Muscle layer of duodenum (tissue), 2 donors: ENCODE measurements around the gene ATXN7L1.
A peak's percentile ranks its signal among the peaks of the same experiment; 100 is the strongest.

Source experiments
- H3K27ac ChIP-seq: one replicate; pipeline ENCODE4 v1.7.0; 2013; ENCODE audit warnings: mild to moderate bottlenecking, low read length
- H3K27me3 ChIP-seq: one replicate; pipeline ENCODE4 v1.7.0; 2013; ENCODE audit warnings: low read depth, mild to moderate bottlenecking, control low read depth, low read length
- H3K36me3 ChIP-seq, 2 donors: one replicate each; pipeline ENCODE4 v1.7.0; 2013; ENCODE audit warnings: low read length in 2 of 2, control low read depth in 1 of 2, mild to moderate bottlenecking in 1 of 2; ENCODE audit not compliant: insufficient read depth in 2 of 2, control insufficient read depth in 1 of 2
- H3K4me1 ChIP-seq, 2 donors: one replicate each; pipeline ENCODE4 v1.7.0; 2013; ENCODE audit warnings: low read length in 2 of 2, mild to moderate bottlenecking in 2 of 2, control low read depth in 1 of 2, moderate library complexity in 1 of 2; ENCODE audit not compliant: insufficient read depth in 2 of 2, control insufficient read depth in 1 of 2
- H3K4me3 ChIP-seq, 2 donors: one replicate each; pipeline ENCODE4 v1.7.0; 2013; ENCODE audit warnings: low read length in 2 of 2, low read depth in 1 of 2, mild to moderate bottlenecking in 1 of 2
- H3K9me3 ChIP-seq, 2 donors: one replicate each; pipeline ENCODE4 v1.7.0; 2013; ENCODE audit warnings: low read length in 2 of 2, control low read depth in 1 of 2, mild to moderate bottlenecking in 1 of 2; ENCODE audit not compliant: control insufficient read depth in 1 of 2
- donor health status: healthy.

ATXN7L1 gene

DNA sequence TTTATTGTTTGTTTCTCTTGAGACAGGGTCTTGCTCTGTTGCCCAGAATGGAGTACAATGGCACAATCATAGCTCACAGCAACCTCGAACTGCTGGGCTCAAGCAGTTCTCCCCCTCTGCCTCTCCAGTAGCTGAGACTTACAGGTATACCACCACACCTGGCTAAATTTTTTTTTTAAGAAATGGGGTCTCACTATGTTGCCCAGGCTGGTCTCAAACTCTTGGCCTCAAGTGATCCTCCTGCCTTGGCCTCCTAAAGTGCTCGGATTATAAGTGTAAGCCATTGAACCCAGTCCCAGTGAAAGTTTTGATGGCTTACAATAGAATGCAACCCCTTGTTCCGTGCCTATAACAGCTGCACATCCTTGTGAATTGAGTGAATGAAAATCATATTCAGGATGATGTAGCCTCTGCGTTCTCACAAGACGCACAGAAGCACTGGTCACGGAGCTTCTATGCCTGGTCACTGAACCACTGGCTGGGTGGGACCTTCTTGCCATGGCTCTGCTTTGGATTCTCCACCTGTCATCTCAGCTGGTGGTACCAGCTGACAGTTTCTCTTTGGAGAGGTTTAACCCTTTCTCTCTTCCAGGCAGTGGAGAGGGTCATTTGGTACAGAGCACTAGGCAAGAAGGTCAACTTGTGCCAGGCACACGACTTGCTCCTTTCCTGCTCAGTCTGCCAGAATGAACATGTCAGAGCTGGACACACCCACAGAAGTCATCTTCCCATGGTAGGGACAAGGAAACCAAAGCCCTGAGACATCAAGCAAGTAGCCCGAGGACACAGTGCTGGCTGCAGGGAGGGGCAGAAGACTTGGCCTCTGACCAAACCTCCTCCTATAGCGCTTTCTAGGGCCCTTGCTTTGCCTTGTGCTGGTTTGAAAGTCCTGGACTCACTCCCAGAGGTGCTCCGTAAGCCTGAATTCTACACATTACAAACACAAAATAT, 89.6 kb downstream of the ATXN7L1 start:
- H3K27ac ChIP-seq, result no peak overlapping the region
- no peaks in the 10 kb centered on the region for H3K27me3 ChIP-seq
- H3K36me3 ChIP-seq, result peaks cover 0 to 3% of the 10 kb centered on the region in 2 donors
- H3K4me3 ChIP-seq, result no peak overlapping the region
- peaks cover 0 to 4% of the 10 kb centered on the region in 2 donors for H3K4me1 ChIP-seq
- no peaks in the 10 kb centered on the region for H3K9me3 ChIP-seq

DNA sequence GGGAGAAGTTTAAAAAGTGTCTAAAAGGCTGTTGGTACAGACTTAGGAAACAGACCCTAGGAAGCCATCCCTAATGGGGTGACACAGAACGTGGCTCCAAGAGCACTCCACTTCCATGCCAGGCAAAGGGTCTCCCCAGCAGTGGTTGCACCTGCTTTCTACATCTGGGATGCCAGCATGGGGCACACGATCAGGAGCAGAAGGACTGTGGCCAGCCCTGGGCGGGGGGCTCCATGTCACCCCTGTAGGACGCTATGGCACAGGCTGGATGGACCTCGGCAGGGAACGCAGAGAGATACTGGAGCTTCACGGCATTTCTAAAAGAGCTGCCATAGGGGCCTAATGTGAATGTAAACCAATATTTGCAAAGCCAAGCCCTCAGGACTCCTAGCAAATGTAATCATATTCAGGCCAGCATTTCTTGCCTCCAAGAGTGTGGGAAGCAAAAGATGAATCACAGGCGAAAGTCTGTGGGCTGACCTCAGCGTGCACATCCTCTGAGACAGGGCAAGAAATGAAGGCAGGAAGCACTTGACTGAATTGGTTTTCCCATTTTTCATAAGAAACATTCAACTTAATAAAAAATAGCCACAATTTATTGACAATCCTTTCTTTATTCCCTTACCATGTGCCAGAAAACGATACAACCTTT, 93.9 kb downstream of the ATXN7L1 start:
- no peaks in the 10 kb centered on the region for H3K27me3 ChIP-seq
- no peak overlapping the region for H3K27ac ChIP-seq
- H3K4me3 ChIP-seq, result no peak overlapping the region
- peaks cover 0 to 3% of the 10 kb centered on the region in 2 donors for H3K36me3 ChIP-seq
- peaks cover 0 to 4% of the 10 kb centered on the region in 2 donors for H3K4me1 ChIP-seq
- no peaks in the 10 kb centered on the region for H3K9me3 ChIP-seq

DNA sequence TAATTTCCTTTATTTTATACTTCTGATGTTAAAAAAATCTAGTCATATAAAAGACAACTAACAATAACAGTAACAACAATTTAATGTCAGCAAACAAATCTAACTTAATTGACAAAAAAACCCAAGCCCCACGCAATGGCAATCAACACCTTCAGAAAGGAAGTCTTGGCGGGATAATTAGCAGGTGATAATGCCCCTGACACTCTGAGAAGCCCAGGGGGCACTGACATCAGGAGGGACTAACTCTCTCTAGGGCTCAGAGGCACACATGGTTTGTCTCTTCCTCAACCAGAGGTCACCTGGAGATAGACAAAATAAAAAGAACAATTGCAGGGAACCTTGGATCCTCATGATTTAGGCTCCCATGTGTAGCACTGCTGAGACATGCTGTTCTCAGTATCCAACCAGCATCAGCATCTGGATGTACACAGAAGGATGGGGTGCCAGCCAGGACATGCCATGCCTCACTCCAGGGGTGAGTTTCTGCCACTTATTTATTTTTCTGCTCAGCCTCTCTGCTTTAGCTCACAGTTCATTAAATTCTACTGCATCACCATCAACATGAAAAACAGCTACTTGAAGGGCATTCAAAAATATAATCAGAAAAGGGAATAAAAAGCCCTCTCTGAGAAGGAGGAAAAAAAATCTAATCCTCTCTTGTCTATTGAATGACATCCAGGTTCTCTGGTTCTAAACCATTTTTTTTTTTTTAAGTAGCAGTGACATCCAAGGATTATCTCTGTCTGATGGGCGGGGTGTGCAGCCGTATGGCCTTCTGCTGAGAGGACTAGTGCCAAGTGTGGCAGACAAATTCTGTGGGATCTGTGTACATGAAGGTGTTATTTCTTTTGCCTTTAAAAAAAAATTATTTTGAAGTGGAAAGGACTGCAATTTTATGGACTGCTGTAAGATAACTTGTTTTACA, 96.3 kb downstream of the ATXN7L1 start:
- Histone ChIP-seq H3K27ac (no peak overlapping the region), H3K4me1 (peaks cover 0 to 4% of the 10 kb centered on the region in 2 donors), H3K4me3 (no peak overlapping the region), H3K36me3 (no peaks in the 10 kb centered on the region), H3K27me3 (no peaks in the 10 kb centered on the region), H3K9me3 (no peaks in the 10 kb centered on the region)

DNA sequence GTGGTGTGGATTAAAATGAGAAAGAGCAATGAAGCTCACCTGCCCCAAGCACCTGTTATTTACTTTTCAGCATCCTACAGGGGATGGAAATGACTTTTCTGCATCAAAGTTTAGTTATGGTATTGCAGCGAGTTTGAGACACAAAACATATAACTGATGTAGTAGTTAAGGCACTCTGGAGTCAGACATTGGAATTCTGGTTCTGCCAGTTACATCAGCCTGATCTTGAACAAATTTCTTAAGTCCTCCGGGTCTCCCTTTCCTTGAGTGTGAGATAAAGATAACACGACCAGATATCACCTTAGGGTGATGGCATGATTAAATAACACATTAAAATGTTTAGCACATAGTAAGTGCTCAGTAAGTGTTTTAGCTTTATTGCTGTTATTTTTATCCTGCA, 97.4 kb downstream of the ATXN7L1 start:
- Histone ChIP-seq H3K4me1 (peaks cover 0 to 4% of the 10 kb centered on the region in 2 donors), H3K9me3 (no peaks in the 10 kb centered on the region), H3K4me3 (no peak overlapping the region), H3K27ac (no peak overlapping the region), H3K27me3 (no peaks in the 10 kb centered on the region), H3K36me3 (no peaks in the 10 kb centered on the region)

DNA sequence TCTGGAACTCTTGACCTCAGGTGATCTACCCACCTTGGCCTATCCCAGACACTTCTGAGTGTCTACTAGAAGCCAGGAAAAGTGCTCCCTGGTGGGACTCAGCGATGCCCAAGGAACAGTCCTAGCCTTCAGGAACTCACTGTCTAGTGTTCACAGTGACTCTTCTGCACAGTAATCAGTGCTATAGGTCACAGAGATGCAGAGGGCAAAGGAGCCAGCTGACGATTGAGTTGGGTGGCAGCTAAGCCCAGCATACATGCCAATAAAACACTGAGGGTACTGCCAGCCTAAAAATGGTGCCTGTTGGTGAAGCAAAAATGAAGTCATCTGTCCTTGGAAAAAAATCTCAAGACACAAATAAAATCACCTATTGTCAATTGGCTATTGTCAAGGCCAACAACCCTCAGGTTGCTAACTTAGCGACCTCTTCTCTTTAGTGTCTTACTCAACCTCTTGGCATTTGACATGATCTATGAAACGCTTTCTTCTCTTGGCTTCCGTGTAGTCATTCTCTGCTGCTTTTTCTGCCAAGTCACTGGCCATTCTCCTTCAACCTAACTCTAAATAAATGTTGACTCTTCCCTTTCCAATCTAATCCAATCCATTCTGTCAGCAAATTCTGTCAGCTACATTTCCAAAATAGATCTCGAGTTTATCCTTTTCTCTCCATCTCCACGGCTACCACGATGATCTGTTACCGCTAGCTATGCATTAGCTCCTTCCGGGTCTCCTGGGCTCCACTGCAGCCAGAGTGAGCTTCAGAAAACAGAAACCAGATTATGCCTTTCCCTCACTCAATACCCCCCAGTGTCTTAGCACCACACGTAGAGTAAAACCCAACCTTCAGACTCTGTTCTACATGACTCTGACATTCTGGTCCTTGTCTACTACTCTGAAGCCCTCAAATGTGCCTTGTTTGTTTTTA, 99.2 kb downstream of the ATXN7L1 start:
- no peaks in the 10 kb centered on the region for H3K36me3 ChIP-seq
- H3K4me3 ChIP-seq, result no peak overlapping the region
- H3K9me3 ChIP-seq, result no peaks in the 10 kb centered on the region
- H3K27me3 ChIP-seq, result no peaks in the 10 kb centered on the region
- no peak overlapping the region for H3K27ac ChIP-seq
- no peaks in the 10 kb centered on the region for H3K4me1 ChIP-seq

DNA sequence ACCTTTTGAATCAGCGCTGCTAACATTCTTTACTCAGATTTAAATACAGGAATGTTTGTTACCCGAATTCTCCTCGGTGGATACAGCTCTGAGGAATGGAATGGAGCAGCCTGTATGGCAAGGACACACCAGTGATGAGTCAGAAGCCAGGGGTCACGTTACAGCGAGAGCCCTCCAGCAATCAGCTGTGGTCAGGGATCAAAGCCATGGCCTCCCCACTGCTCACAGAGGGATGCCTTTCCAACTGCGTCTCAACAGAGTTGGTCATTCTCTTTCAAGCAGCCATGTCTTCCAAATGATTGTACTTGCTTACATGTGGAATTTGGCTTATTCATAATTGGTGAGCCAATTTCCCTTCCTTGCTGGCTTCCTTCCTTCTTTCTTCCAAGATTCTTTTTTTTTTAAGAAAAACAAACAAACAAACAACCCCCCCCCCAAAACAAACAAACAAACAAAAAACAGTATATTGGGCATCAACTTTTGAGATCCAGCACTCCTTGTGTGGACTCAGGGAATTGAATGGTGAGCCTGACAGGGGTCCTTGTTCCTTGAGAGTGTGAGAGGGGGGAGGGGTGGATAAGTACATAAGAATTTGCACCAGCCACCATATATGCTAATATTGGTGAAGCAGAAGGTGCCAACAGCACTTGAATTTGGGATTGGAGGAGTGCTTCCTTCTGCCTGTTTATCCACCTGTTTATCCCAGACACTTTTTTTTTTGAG, 100.2 kb downstream of the ATXN7L1 start:
- no peaks in the 10 kb centered on the region for H3K27me3 ChIP-seq
- H3K9me3 ChIP-seq, result no peaks in the 10 kb centered on the region
- H3K4me1 ChIP-seq, result no peaks in the 10 kb centered on the region
- no peak overlapping the region for H3K27ac ChIP-seq
- no peak overlapping the region for H3K4me3 ChIP-seq
- H3K36me3 ChIP-seq, result no peaks in the 10 kb centered on the region

DNA sequence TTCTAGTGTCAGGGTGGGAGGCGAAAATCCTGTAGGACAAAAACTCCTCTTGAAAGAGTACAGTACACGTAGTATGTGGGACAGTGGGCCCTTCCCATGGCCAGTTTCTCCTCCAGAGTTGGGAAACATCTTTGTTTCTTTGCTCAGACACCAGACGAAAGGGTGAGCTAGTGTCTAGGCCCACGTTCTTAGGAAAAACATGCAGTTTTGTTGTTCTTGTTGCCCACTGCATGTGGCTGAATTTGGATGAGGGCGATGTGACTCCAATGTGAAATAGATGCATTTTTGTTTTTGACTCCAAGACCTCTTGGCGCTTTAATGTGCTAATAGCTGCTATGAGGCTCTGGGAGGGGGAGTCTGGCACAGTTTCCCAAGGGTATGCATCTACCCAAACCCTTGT, 100.8 kb downstream of the ATXN7L1 start:
- Histone ChIP-seq H3K9me3 (no peaks in the 10 kb centered on the region), H3K27ac (no peak overlapping the region), H3K4me3 (no peak overlapping the region), H3K36me3 (no peaks in the 10 kb centered on the region), H3K27me3 (no peaks in the 10 kb centered on the region), H3K4me1 (no peaks in the 10 kb centered on the region)

DNA sequence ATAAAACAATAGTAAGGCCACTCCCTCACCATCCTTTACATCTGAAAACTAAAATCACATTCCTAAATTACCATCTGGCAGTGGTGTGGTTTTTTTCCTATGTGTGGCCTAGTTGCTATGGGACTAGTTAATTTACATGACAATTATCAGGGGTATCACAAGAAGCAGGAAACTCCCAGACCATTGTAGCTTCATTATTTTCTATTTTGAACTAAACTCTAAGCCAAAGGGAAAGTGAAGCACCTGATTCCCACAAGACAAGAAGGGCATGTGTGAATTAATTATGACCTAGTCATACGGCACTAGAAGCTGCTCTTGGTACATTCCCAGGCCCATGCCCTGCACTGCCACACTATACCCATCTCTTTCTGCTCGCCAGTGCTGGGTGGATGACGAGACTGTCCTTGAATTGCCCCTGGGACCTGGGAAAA, 103.4 kb downstream of the ATXN7L1 start:
- H3K9me3 ChIP-seq, result no peaks in the 10 kb centered on the region
- no peak overlapping the region for H3K27ac ChIP-seq
- H3K4me1 ChIP-seq, result peaks cover 5 to 9% of the 10 kb centered on the region in 2 donors
- H3K36me3 ChIP-seq, result no peaks in the 10 kb centered on the region
- no peaks in the 10 kb centered on the region for H3K27me3 ChIP-seq
- H3K4me3 ChIP-seq, result no peak overlapping the region

DNA sequence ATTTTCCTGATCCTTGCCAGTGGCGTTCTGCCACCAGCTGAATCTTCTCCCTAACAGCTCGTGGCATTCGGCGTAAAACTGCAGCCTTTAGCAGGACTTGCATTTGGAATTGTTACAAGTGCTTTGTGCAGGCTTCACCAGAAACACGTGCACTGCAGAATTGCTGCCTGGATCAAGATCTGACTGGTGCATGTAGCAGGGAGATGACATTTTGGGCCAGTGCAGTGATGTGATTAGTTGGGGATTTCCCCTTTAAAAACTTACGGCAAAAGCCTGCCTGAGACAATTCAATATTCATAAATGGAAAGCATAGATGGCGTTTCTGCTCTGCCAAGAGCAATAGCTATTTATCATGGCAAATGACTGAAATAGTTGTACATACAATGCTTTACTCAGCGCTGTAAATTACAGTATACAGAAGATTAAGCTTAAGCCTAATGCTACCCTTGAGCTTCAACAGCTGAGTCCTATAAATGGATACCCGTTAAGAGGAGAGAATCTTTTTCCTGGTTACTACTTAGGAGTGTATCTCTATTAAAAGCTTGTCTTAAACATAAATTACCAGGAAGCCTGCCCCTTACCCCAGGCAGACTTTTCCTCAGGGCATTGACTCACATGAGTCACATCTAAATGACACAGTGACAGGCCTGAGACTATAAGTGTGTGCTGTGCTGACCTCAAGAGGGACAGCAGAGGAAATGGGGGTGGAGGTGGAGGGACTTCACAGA, 106.3 kb downstream of the ATXN7L1 start:
- Histone ChIP-seq H3K9me3 (no peaks in the 10 kb centered on the region), H3K4me1 (peaks cover 5 to 16% of the 10 kb centered on the region in 2 donors), H3K4me3 (no peak overlapping the region), H3K36me3 (no peaks in the 10 kb centered on the region), H3K27ac (peak overlapping the region; percentile 39), H3K27me3 (no peaks in the 10 kb centered on the region)
